Right lobe of liver (tissue), 4 donors: ENCODE measurements around the gene HPSE2.

Experiments
- CTCF ChIP-seq, 4 donors: fragments of 200-600 bp in 3 of 4; fragments of 450-650 bp in 1 of 4; IDR thresholded peaks; one replicate each; pipeline versions ENCODE4 v1.5.1 to v1.8.0; 2016 to 2022; ENCODE audit warnings: antibody characterized with exemption in 4 of 4, mild to moderate bottlenecking in 2 of 4
- POLR2A ChIP-seq: fragments of 450-650 bp; IDR thresholded peaks from one replicate; pipeline ENCODE4 v1.6.1; 2017; ENCODE audit warnings: antibody characterized with exemption, mild to moderate bottlenecking
- donor health status: DM: no; HTN: no; CAD: no.
- donor health status: DM: no; HTN: no; CAD: no.
- donor health status: DM: no; HTN: yes; CAD: no.

- TF ChIP-seq POLR2A (no peak), CTCF (IDR thresholded peaks at IDR 0.05) (no peak)
These were observed 65.5 kb downstream of the HPSE2 start for GRCh38 chr10:99170116-99170675.
